ENCODE data around the gene PDE4B. TPM values are rescaled to one million over a fixed set of nuclear protein-coding genes. Genes with fewer than 3 reads are reported as not detected.

PDE4B gene
- total RNA-seq, 1 experiment from 2014 or later = not detected

GRCh38 chr1:65980237-65980636 lies 187.5 kb downstream of the PDE4B start:
- H3K36me3 ChIP-seq (ENCODE audit: control insufficient read depth, insufficient read depth, low read length) = no peaks in the 10 kb centered on the region
- no peak overlapping the region for H3K4me3 Mint-ChIP-seq (ENCODE audit: unreplicated experiment)

DNA sequence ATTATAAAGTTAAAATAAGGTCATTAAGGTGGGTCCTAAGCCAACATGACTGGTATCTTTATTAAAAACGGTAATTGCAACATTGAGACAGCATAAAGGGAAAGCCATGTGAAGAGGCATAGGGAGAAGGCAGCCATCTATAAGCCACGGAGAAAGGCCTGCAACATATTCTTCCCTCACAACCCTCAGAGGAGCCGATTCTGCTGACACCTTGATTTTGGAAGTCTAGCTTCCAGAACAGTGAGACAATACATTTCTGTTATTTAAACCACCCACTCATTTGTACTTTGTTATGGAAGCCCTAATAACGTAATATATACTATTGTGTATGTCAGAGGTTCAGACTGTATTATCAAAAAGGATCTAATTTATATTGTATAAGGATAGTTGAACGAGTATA lies 190.8 kb downstream of the PDE4B start:
- no peak overlapping the region for H3K4me3 ChIP-seq (ENCODE audit: low read depth, low read length)
- intact Hi-C loops (cut with micrococcal nuclease; ENCODE audit: unreplicated experiment) = no loop called here
- H3K9me3 Mint-ChIP-seq (ENCODE audit: unreplicated experiment) = no peaks in the 10 kb centered on the region
- H3K27me3 Mint-ChIP-seq (ENCODE audit: insufficient read depth, unreplicated experiment) = peaks cover 5% of the 10 kb centered on the region
- no peaks in the 10 kb centered on the region for H3K4me1 ChIP-seq
- no peaks in the 10 kb centered on the region for H3K27me3 ChIP-seq (replicated peaks; ENCODE audit: control insufficient read depth, insufficient read depth, low read length)
- no peaks in the 10 kb centered on the region for H3K36me3 ChIP-seq (ENCODE audit: control insufficient read depth, insufficient read depth, low read length)
- DNase-seq = no peak
- no peak overlapping the region for H3K4me3 Mint-ChIP-seq (ENCODE audit: unreplicated experiment)
- H3K36me3 Mint-ChIP-seq (ENCODE audit: insufficient read depth, unreplicated experiment) = no peaks in the 10 kb centered on the region
- no peaks in the 10 kb centered on the region for H3K9me3 ChIP-seq
- TF ChIP-seq, protein P1, sequence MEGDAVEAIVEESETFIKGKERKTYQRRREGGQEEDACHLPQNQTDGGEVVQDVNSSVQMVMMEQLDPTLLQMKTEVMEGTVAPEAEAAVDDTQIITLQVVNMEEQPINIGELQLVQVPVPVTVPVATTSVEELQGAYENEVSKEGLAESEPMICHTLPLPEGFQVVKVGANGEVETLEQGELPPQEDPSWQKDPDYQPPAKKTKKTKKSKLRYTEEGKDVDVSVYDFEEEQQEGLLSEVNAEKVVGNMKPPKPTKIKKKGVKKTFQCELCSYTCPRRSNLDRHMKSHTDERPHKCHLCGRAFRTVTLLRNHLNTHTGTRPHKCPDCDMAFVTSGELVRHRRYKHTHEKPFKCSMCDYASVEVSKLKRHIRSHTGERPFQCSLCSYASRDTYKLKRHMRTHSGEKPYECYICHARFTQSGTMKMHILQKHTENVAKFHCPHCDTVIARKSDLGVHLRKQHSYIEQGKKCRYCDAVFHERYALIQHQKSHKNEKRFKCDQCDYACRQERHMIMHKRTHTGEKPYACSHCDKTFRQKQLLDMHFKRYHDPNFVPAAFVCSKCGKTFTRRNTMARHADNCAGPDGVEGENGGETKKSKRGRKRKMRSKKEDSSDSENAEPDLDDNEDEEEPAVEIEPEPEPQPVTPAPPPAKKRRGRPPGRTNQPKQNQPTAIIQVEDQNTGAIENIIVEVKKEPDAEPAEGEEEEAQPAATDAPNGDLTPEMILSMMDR (IDR thresholded peaks at IDR 0.05; ENCODE audit: insufficient read depth in 1 of 2, low read depth in 1 of 2, low read length in 1 of 2, severe bottlenecking in 1 of 2, unreplicated experiment in 1 of 2) = no peak
- ChIA-PET POLR2A (no interaction called here), CTCF (interaction anchor here (0.7 kb wide), 1 partner anchor 9 kb away, joined by 3 read pairs; no protein-coding TSS in a partner anchor)
- no peak overlapping the region for H3K27ac Mint-ChIP-seq (ENCODE audit: unreplicated experiment)
- BruUV-seq (replicated peaks) = no TSS peak
- H3K4me1 Mint-ChIP-seq (ENCODE audit: low read depth, unreplicated experiment) = no peaks in the 10 kb centered on the region

More at GRCh38 chr1:65980237-65980636, 187.5 kb downstream of the PDE4B start:
- Mint-ChIP-seq H3K9me3 (ENCODE audit: unreplicated experiment) (peaks cover under 1% of the 10 kb centered on the region), H3K27ac (ENCODE audit: unreplicated experiment) (no peak overlapping the region), H3K36me3 (ENCODE audit: insufficient read depth, unreplicated experiment) (no peaks in the 10 kb centered on the region), H3K27me3 (ENCODE audit: insufficient read depth, unreplicated experiment) (peaks cover 2% of the 10 kb centered on the region), H3K4me1 (ENCODE audit: low read depth, unreplicated experiment) (no peaks in the 10 kb centered on the region)
- ChIA-PET CTCF (no interaction called here), POLR2A (no interaction called here)
- intact Hi-C loops (cut with micrococcal nuclease; ENCODE audit: unreplicated experiment) = no loop called here
- no peak for DNase-seq
- H3K27me3 ChIP-seq (replicated peaks; ENCODE audit: control insufficient read depth, insufficient read depth, low read length) = no peaks in the 10 kb centered on the region
- TF ChIP-seq, protein P1 (IDR thresholded peaks at IDR 0.05; ENCODE audit: insufficient read depth in 1 of 2, low read depth in 1 of 2, low read length in 1 of 2, severe bottlenecking in 1 of 2, unreplicated experiment in 1 of 2) = no peak
- BruUV-seq (replicated peaks) = no TSS peak
- H3K9me3 ChIP-seq = no peaks in the 10 kb centered on the region
- H3K4me1 ChIP-seq = no peaks in the 10 kb centered on the region
- no peak overlapping the region for H3K4me3 ChIP-seq (ENCODE audit: low read depth, low read length)

DNA sequence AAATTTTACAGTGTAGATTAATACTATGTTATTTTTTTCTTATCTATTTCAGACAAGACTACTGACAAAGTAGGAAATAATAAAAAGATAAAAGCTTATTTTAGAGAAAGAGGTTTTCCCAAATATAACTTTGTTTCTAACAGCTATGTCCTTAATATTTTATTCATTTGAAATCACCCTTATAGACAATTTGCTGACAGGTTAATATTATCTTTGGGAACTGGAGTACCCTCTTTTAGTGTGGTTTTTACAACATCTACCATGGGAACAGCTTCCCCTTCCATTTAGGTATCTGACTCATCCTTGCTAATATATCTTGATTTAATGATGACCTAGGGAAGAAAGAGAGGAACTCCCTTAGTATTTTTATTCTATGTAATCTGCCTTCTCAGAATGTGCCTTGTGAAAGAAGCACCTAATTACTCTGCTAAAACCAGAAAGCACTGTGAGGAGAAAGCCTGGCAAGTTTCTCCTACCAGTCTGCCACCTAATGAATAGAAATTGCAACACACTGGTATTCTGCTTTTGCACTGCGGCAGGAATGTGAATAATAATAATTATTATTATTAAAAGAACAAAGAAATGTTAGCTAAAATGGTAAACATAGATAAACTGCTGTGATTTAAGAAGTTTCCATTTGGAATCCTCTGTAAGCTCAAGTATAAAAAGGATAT lies 192.8 kb downstream of the PDE4B start:
- H3K9me3 ChIP-seq = no peaks in the 10 kb centered on the region
- Mint-ChIP-seq H3K9me3 (ENCODE audit: unreplicated experiment) (no peaks in the 10 kb centered on the region), H3K27me3 (ENCODE audit: insufficient read depth, unreplicated experiment) (peaks cover 5% of the 10 kb centered on the region), H3K4me3 (ENCODE audit: unreplicated experiment) (no peak overlapping the region), H3K27ac (ENCODE audit: unreplicated experiment) (no peak overlapping the region), H3K36me3 (ENCODE audit: insufficient read depth, unreplicated experiment) (no peaks in the 10 kb centered on the region), H3K4me1 (ENCODE audit: low read depth, unreplicated experiment) (no peaks in the 10 kb centered on the region)
- no peak overlapping the region for H3K4me3 ChIP-seq (ENCODE audit: low read depth, low read length)
- ChIA-PET CTCF (no interaction called here), POLR2A (no interaction called here)
- intact Hi-C loops (cut with micrococcal nuclease; ENCODE audit: unreplicated experiment) = no loop called here
- no peaks in the 10 kb centered on the region for H3K4me1 ChIP-seq
- TF ChIP-seq, protein P1 (IDR thresholded peaks at IDR 0.05; ENCODE audit: insufficient read depth in 1 of 2, low read depth in 1 of 2, low read length in 1 of 2, severe bottlenecking in 1 of 2, unreplicated experiment in 1 of 2) = no peak
- no peaks in the 10 kb centered on the region for H3K36me3 ChIP-seq (ENCODE audit: control insufficient read depth, insufficient read depth, low read length)
- BruUV-seq (replicated peaks) = no TSS peak
- DNase-seq = no peak
- no peaks in the 10 kb centered on the region for H3K27me3 ChIP-seq (replicated peaks; ENCODE audit: control insufficient read depth, insufficient read depth, low read length)
